Gastrocnemius medialis (tissue), 4 donors: ENCODE measurements around the gene SPIRE1.

ENCODE experiments used
- POLR2A ChIP-seq, 2 donors: fragments of 450-650 bp; IDR thresholded peaks; one replicate each; pipeline ENCODE4 v1.6.1; 2017; ENCODE audit warnings: antibody characterized with exemption in 2 of 2, mild to moderate bottlenecking in 2 of 2, moderate library complexity in 2 of 2
- TF ChIP-seq, protein P1 (sequence below), 5 experiments: fragments of 450-650 bp in 3 of 5; fragments of 200-600 bp in 2 of 5; sonication (generic) in 2 of 5; IDR thresholded peaks in 4 of 5; conservative IDR thresholded peaks in 1 of 5; 1 replicate in 4 of 5; 2 replicates in 1 of 5; pipeline ENCODE4 v1.5.1; 2016 to 2019; ENCODE audit warnings: antibody characterized with exemption in 5 of 5, mild to moderate bottlenecking in 3 of 5, moderate library complexity in 3 of 5

DNA sequence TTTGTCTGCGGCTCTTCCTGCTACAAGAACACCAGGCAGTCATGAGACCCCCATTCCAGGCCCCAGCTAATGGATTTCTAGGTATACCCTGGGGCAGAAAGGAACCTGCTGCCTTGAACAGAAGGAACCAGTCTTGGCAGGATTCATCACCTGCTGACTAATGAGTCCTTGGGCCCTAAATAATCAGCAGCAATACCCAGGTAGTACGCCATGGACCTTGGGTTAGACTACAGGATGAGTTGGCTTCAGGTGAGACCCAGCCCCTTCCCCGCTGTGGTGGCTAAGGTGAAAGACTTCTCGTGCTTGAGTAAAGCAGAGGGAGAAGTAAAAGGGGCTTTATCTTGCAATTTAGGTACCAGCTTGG is 105.0 kb downstream of the SPIRE1 start:
- TF ChIP-seq, protein P1, sequence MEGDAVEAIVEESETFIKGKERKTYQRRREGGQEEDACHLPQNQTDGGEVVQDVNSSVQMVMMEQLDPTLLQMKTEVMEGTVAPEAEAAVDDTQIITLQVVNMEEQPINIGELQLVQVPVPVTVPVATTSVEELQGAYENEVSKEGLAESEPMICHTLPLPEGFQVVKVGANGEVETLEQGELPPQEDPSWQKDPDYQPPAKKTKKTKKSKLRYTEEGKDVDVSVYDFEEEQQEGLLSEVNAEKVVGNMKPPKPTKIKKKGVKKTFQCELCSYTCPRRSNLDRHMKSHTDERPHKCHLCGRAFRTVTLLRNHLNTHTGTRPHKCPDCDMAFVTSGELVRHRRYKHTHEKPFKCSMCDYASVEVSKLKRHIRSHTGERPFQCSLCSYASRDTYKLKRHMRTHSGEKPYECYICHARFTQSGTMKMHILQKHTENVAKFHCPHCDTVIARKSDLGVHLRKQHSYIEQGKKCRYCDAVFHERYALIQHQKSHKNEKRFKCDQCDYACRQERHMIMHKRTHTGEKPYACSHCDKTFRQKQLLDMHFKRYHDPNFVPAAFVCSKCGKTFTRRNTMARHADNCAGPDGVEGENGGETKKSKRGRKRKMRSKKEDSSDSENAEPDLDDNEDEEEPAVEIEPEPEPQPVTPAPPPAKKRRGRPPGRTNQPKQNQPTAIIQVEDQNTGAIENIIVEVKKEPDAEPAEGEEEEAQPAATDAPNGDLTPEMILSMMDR (IDR thresholded peaks at IDR 0.05 in 4 of 5, conservative IDR thresholded peaks at IDR 0.05 in 1 of 5), result no peak
- TF ChIP-seq POLR2A (IDR thresholded peaks at IDR 0.05), result no peak
